ENCODE measurements around the gene CADM1.

Gene CADM1

GRCh38 chr11:115126092-115126491 is 378.1 kb downstream of the CADM1 start:
- no peaks in the 10 kb centered on the region for H3K9me3 ChIP-seq (ENCODE audit: control insufficient read depth, low read length)
- H3K36me3 ChIP-seq (ENCODE audit: control insufficient read depth, insufficient read depth, low read length): no peaks in the 10 kb centered on the region
- no peaks in the 10 kb centered on the region for H3K27me3 ChIP-seq (ENCODE audit: control insufficient read depth, insufficient read depth, low read length, poor library complexity, severe bottlenecking)
- no peak overlapping the region for H3K4me3 ChIP-seq (ENCODE audit: insufficient read depth, low read depth, low read length)
- H3K4me1 ChIP-seq (ENCODE audit: control insufficient read depth, insufficient read depth, low read length): peaks cover 6% of the 10 kb centered on the region
- WGBS, 2 experiments: 89 to 100% methylated on average over 2 of the region's 2 CpGs
- H3K27ac ChIP-seq (ENCODE audit: insufficient read depth, low read depth, low read length, poor library complexity, severe bottlenecking): no peak overlapping the region

DNA sequence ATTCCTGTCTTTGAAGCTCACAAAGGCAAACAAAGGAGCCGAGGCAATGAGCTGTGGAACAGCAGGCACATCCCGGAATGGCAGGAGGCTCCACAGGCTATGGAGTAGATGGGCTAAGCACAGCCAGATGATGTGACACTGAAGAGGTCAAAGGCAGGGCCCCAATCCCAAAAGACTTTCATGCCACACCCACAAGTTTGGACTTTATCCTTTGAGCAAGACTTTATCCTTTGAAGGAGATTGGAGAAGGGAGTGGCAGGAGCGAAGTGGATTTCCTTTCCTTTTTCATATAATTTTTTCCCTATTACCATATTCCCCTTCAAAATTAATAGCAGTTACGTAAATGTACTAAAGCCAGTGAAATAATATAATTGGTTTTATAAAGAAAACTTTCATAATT is 379.4 kb downstream of the CADM1 start:
- no peaks in the 10 kb centered on the region for H3K9me3 ChIP-seq (ENCODE audit: control insufficient read depth, low read length)
- no peak overlapping the region for H3K4me3 ChIP-seq (ENCODE audit: insufficient read depth, low read depth, low read length)
- no peaks in the 10 kb centered on the region for H3K36me3 ChIP-seq (ENCODE audit: control insufficient read depth, insufficient read depth, low read length)
- H3K27ac ChIP-seq (ENCODE audit: insufficient read depth, low read depth, low read length, poor library complexity, severe bottlenecking): no peak overlapping the region
- peaks cover 1% of the 10 kb centered on the region for H3K4me1 ChIP-seq (ENCODE audit: control insufficient read depth, insufficient read depth, low read length)
- 85 to 86% methylated on average over 3 of the region's 4 CpGs for WGBS, 2 experiments
- no peaks in the 10 kb centered on the region for H3K27me3 ChIP-seq (ENCODE audit: control insufficient read depth, insufficient read depth, low read length, poor library complexity, severe bottlenecking)

- 92 to 96% methylated on average over 7 of the region's 7 CpGs for WGBS, 2 experiments
- no peak overlapping the region for H3K4me3 ChIP-seq (ENCODE audit: insufficient read depth, low read depth, low read length)
- no peaks in the 10 kb centered on the region for H3K9me3 ChIP-seq (ENCODE audit: control insufficient read depth, low read length)
- no peaks in the 10 kb centered on the region for H3K4me1 ChIP-seq (ENCODE audit: control insufficient read depth, insufficient read depth, low read length)
- no peaks in the 10 kb centered on the region for H3K27me3 ChIP-seq (ENCODE audit: control insufficient read depth, insufficient read depth, low read length, poor library complexity, severe bottlenecking)
- no peak overlapping the region for H3K27ac ChIP-seq (ENCODE audit: insufficient read depth, low read depth, low read length, poor library complexity, severe bottlenecking)
- H3K36me3 ChIP-seq (ENCODE audit: control insufficient read depth, insufficient read depth, low read length): no peaks in the 10 kb centered on the region
Measured at GRCh38 chr11:115123641-115124040, 380.6 kb downstream of the CADM1 start.

- no peak overlapping the region for H3K4me3 ChIP-seq (ENCODE audit: insufficient read depth, low read depth, low read length)
- WGBS, 2 experiments: 91 to 96% methylated on average over 3 of the region's 3 CpGs
- H3K27me3 ChIP-seq (ENCODE audit: control insufficient read depth, insufficient read depth, low read length, poor library complexity, severe bottlenecking): no peaks in the 10 kb centered on the region
- H3K9me3 ChIP-seq (ENCODE audit: control insufficient read depth, low read length): no peaks in the 10 kb centered on the region
- H3K4me1 ChIP-seq (ENCODE audit: control insufficient read depth, insufficient read depth, low read length): peaks cover 9% of the 10 kb centered on the region
- no peaks in the 10 kb centered on the region for H3K36me3 ChIP-seq (ENCODE audit: control insufficient read depth, insufficient read depth, low read length)
- no peak overlapping the region for H3K27ac ChIP-seq (ENCODE audit: insufficient read depth, low read depth, low read length, poor library complexity, severe bottlenecking)
Measured at GRCh38 chr11:115122274-115122673, 381.9 kb downstream of the CADM1 start.
